ENCODE measurements around the gene ADRB2. TPM values are rescaled to one million over a fixed set of nuclear protein-coding genes. Genes with fewer than 3 reads are reported as not detected.

The ADRB2 gene
- polyA plus RNA-seq, 2 of the 4 experiments (the other 2 are of a cell fraction), result 0.18 to 0.34 TPM

- Histone ChIP-seq H3K4me3 (no peak overlapping the region), H3K4me1 (no peaks in the 10 kb centered on the region), H3K9me3 (no peaks in the 10 kb centered on the region), H3K4me2 (no peak overlapping the region), H3K27ac (no peak overlapping the region)
- WGBS (ENCODE audit: missing lambda C conversion rate), result 40% methylated on average over 3 of the region's 3 CpGs
- no peak for FAIRE-seq
- ChIA-PET CTCF (interaction anchor here (1.2 kb wide), 1 partner anchor 10 kb away, joined by 3 read pairs; no protein-coding TSS in a partner anchor), POLR2A (no interaction called here)
- no peak for ATAC-seq
- DNase-seq (ENCODE audit: low read depth in 1 of 2, low spot score in 1 of 2), result no peak
- TF ChIP-seq ZC3H11A (IDR thresholded peaks at IDR 0.05) (no peak), CEBPB (IDR thresholded peaks at IDR 0.05) (no peak), RAD21 (conservative IDR thresholded peaks at IDR 0.05 in 1 of 2, IDR thresholded peaks at IDR 0.05 in 1 of 2) (no peak), ESRRA (IDR thresholded peaks at IDR 0.05; ENCODE audit: borderline replicate concordance, low read length) (no peak), TFCP2L1 (CRISPR knock-in tag; IDR thresholded peaks at IDR 0.05) (no peak), BCL3 (IDR thresholded peaks at IDR 0.05) (no peak), RCOR1 (IDR thresholded peaks at IDR 0.05; ENCODE audit: low read depth, low read length) (no peak), RARB (CRISPR knock-in tag; IDR thresholded peaks at IDR 0.05) (no peak), FOXS1 (CRISPR knock-in tag; IDR thresholded peaks at IDR 0.05) (no peak)
These were observed 35.3 kb downstream of the ADRB2 start for GRCh38 chr5:148861696-148862095.

GRCh38 chr5:148864113-148864841 is 37.9 kb downstream of the ADRB2 start:
- no peak overlapping the region for H3K4me3 ChIP-seq
- no peaks in the 10 kb centered on the region for H3K4me1 ChIP-seq
- FAIRE-seq, result no peak
- POLR2A ChIA-PET, result no interaction called here
- H3K4me2 ChIP-seq, result no peak overlapping the region
- no peak for DNase-seq (ENCODE audit: low read depth in 1 of 2, low spot score in 1 of 2)
- 66% methylated on average over 5 of the region's 5 CpGs for WGBS (ENCODE audit: missing lambda C conversion rate)
- ATAC-seq, result no peak
- no peaks in the 10 kb centered on the region for H3K9me3 ChIP-seq
- CTCF ChIA-PET, result no interaction called here
- TF ChIP-seq FOSL2 (IDR thresholded peaks at IDR 0.05), result no peak
- TF ChIP-seq FOSL2 (CRISPR knock-in tag; IDR thresholded peaks at IDR 0.05), result no peak
- no peak for TF ChIP-seq TP53 (CRISPR knock-in tag; IDR thresholded peaks at IDR 0.05)
- TF ChIP-seq EHF (CRISPR knock-in tag; IDR thresholded peaks at IDR 0.05), result no peak
- no peak for TF ChIP-seq ZNF302 (CRISPR knock-in tag; IDR thresholded peaks at IDR 0.05)
- no peak for TF ChIP-seq POLR2A (IDR thresholded peaks at IDR 0.05; ENCODE audit: low read length)
- TF ChIP-seq ZC3H11A (IDR thresholded peaks at IDR 0.05), result no peak
- no peak for TF ChIP-seq RAD21 (conservative IDR thresholded peaks at IDR 0.05 in 1 of 2, IDR thresholded peaks at IDR 0.05 in 1 of 2)
- TF ChIP-seq MAZ (IDR thresholded peaks at IDR 0.05; ENCODE audit: borderline replicate concordance, low read depth, low read length), result no peak
- no peak for TF ChIP-seq RFX5 (IDR thresholded peaks at IDR 0.05)
- no peak for TF ChIP-seq ESRRA (IDR thresholded peaks at IDR 0.05; ENCODE audit: borderline replicate concordance, low read length)
- no peak for TF ChIP-seq NR3C1 (IDR thresholded peaks at IDR 0.05)
- TF ChIP-seq ZFP36 (IDR thresholded peaks at IDR 0.05; ENCODE audit: borderline replicate concordance, partially characterized antibody), result no peak
- H3K27ac ChIP-seq, result no peak overlapping the region

- ChIA-PET CTCF (interaction anchor here (0.9 kb wide), 1 partner anchor 61 kb away, joined by 3 read pairs; no protein-coding TSS in a partner anchor), POLR2A (no interaction called here)
- Histone ChIP-seq H3K27ac (no peak overlapping the region), H3K4me1 (no peaks in the 10 kb centered on the region), H3K4me3 (no peak overlapping the region), H3K4me2 (no peak overlapping the region), H3K9me3 (no peaks in the 10 kb centered on the region)
- ATAC-seq (no peak), FAIRE-seq (no peak), DNase-seq (ENCODE audit: low read depth in 1 of 2, low spot score in 1 of 2) (no peak)
- WGBS (ENCODE audit: missing lambda C conversion rate), result 49% methylated on average over 2 of the region's 2 CpGs
- TF ChIP-seq SMC3 (IDR thresholded peaks at IDR 0.05), result no peak
- no peak for TF ChIP-seq MAX (IDR thresholded peaks at IDR 0.05)
- TF ChIP-seq ZC3H11A (IDR thresholded peaks at IDR 0.05), result no peak
- TF ChIP-seq CBX2 (IDR thresholded peaks at IDR 0.05; ENCODE audit: borderline replicate concordance, low read depth), result no peak
- no peak for TF ChIP-seq NFE2L2 (conservative IDR thresholded peaks at IDR 0.05; ENCODE audit: low read length)
- TF ChIP-seq CTCF (IDR thresholded peaks at IDR 0.05), result no peak
- no peak for TF ChIP-seq ELK1 (IDR thresholded peaks at IDR 0.05; ENCODE audit: low read depth, low read length)
- TF ChIP-seq HOXB13 (CRISPR knock-in tag; IDR thresholded peaks at IDR 0.05; ENCODE audit: low read depth), result no peak
- no peak for TF ChIP-seq ESRRA (IDR thresholded peaks at IDR 0.05; ENCODE audit: borderline replicate concordance, low read length)
- TF ChIP-seq FOSL2 (IDR thresholded peaks at IDR 0.05), result no peak
- TF ChIP-seq FOSL2 (CRISPR knock-in tag; IDR thresholded peaks at IDR 0.05), result no peak
- TF ChIP-seq ZFP36 (IDR thresholded peaks at IDR 0.05; ENCODE audit: borderline replicate concordance, partially characterized antibody), result no peak
- TF ChIP-seq PHF8 (IDR thresholded peaks at IDR 0.05; ENCODE audit: borderline replicate concordance, low read depth), result no peak
- no peak for TF ChIP-seq CHD2 (IDR thresholded peaks at IDR 0.05; ENCODE audit: low read length, partially characterized antibody)
- no peak for TF ChIP-seq CBX8 (IDR thresholded peaks at IDR 0.05)
- no peak for TF ChIP-seq NPAS2 (CRISPR knock-in tag; IDR thresholded peaks at IDR 0.05; ENCODE audit: borderline replicate concordance)
- no peak for TF ChIP-seq EHMT2 (IDR thresholded peaks at IDR 0.05; ENCODE audit: low read depth)
These were observed 39.6 kb downstream of the ADRB2 start for GRCh38 chr5:148866024-148866423.

Measured in A549 (cell line).